ENCODE data around the gene SUDS3. TPM values are rescaled to one million over a fixed set of nuclear protein-coding genes. Genes with fewer than 3 reads are reported as not detected.

The SUDS3 gene
- total RNA-seq, 3 donors from 2014 or later, result 38.9 to 66.3 (median 47.2) TPM

DNA sequence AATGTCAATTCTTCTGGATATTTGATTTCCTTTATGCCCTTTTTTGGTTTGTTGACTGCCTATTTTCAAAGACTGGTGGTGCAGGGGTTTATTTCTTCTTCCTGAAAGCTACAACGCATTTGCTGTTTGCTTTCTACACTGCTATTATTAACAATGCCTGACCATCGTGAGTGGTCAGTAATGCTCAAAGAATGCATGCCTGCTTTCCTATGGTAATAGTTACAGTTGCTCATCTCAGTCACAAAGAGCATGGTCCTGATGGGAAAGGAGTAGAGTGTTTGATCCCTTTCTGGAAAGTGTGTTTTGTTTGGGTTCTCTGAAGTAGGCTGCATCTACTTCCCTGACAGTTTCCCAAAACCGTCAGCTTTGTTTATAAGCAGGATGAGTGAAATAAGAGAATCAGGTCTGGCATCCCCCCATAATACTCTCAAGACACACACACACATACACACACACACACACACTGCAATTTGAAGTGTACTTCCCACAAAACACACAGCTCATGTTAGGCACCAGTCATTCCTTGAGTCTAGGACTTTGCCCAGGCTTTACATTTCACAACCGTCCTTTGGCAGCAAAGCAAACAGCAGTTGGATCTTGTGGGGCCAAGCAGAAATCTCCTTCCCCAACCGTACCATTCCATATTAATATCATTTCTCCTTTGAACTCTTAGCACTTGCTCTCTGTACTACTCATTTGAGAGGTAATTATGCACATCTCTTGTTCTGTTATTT lies 56.6 kb downstream of the SUDS3 start:
- intact Hi-C loops (cut with DNase I; ENCODE audit: low total_unique reads), result no loop called here
- no peaks in the 10 kb centered on the region for H3K27me3 ChIP-seq

DNA sequence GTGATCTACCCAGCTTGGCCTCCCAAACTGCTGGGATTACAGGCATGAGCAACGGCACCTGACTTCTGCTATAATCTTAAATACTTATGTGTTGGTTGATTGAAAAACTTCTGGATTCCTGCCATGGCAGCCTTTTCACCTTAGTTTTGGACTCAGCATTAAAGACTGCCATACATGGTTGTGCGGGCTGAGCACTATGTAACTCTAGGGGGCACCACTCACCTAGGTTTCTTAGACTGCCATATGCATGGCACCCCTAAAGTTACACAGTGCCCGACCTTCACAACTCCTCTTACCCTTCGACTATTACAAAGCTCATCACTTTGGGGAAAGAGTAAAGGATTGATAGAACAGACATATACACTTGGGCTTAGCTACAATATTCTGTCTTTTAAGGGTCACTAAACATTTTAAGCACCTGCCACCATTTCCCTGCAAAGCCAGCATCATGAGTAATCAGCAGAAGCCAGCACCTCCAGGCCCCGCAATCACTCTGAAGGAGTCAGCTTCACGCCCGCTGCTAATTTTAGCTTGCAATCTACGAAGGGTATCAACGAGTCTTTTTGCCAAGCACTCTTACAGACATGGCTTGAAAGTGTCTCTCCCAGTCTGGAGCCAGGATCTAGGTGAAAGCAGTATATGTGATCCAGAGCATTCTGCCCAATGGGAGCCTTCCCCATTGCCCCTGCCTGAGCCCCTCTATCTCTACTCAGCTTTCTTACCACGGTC lies 59.8 kb downstream of the SUDS3 start:
- no peaks in the 10 kb centered on the region for H3K27me3 ChIP-seq
- intact Hi-C loops (cut with DNase I; ENCODE audit: low total_unique reads), result loop anchor here (5.0 kb wide), 1 partner anchor 256 kb away; no protein-coding TSS in a partner anchor
- DNase-seq (ENCODE audit: low spot score in 2 of 2), result no peak
- no peak overlapping the region for H3K4me3 ChIP-seq
- H3K4me1 ChIP-seq, result no peaks in the 10 kb centered on the region
- no peaks in the 10 kb centered on the region for H3K36me3 ChIP-seq
- TF ChIP-seq POLR2AphosphoS5 (IDR thresholded peaks at IDR 0.05) (no peak), POLR2A (IDR thresholded peaks at IDR 0.05) (no peak)
- TF ChIP-seq, protein P1, sequence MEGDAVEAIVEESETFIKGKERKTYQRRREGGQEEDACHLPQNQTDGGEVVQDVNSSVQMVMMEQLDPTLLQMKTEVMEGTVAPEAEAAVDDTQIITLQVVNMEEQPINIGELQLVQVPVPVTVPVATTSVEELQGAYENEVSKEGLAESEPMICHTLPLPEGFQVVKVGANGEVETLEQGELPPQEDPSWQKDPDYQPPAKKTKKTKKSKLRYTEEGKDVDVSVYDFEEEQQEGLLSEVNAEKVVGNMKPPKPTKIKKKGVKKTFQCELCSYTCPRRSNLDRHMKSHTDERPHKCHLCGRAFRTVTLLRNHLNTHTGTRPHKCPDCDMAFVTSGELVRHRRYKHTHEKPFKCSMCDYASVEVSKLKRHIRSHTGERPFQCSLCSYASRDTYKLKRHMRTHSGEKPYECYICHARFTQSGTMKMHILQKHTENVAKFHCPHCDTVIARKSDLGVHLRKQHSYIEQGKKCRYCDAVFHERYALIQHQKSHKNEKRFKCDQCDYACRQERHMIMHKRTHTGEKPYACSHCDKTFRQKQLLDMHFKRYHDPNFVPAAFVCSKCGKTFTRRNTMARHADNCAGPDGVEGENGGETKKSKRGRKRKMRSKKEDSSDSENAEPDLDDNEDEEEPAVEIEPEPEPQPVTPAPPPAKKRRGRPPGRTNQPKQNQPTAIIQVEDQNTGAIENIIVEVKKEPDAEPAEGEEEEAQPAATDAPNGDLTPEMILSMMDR (IDR thresholded peaks at IDR 0.05), result no peak
- H3K27ac ChIP-seq, result no peak overlapping the region
- H3K9me3 ChIP-seq, result no peaks in the 10 kb centered on the region

More for the DNA sequence above, 56.6 kb downstream of the SUDS3 start:
- Histone ChIP-seq H3K9me3 (no peaks in the 10 kb centered on the region), H3K36me3 (no peaks in the 10 kb centered on the region), H3K4me3 (no peak overlapping the region), H3K4me1 (no peaks in the 10 kb centered on the region), H3K27ac (no peak overlapping the region)
- no peak for DNase-seq (ENCODE audit: low spot score in 2 of 2)
- TF ChIP-seq POLR2AphosphoS5 (IDR thresholded peaks at IDR 0.05), result no peak
- TF ChIP-seq POLR2A (IDR thresholded peaks at IDR 0.05), result no peak
- TF ChIP-seq, protein P1 (IDR thresholded peaks at IDR 0.05), result no peak

DNA sequence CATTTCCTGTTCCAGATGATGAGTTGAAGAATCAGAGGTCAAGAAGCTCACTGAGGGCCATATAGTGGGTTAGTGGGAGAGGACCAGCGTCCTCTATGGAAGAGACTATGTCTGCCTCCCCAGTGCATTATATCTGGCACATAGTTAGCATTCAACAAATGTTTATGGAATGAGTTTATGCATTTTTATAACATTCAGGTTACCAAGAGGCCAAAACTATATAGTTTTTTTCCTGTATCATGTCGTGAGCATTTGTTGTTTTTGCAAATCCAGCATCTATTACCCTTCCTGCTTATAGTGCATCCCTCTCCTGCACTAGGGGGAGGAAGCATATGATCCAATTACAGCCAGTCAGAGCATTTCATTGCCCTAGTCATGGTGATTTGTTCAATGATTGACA lies 60.6 kb downstream of the SUDS3 start:
- no peaks in the 10 kb centered on the region for H3K9me3 ChIP-seq
- DNase-seq (ENCODE audit: low spot score in 2 of 2), result no peak
- no peaks in the 10 kb centered on the region for H3K27me3 ChIP-seq
- H3K4me1 ChIP-seq, result no peaks in the 10 kb centered on the region
- no peaks in the 10 kb centered on the region for H3K36me3 ChIP-seq
- TF ChIP-seq POLR2A (IDR thresholded peaks at IDR 0.05) (no peak), POLR2AphosphoS5 (IDR thresholded peaks at IDR 0.05) (no peak)
- TF ChIP-seq, protein P1 (IDR thresholded peaks at IDR 0.05), result no peak
- no peak overlapping the region for H3K27ac ChIP-seq
- H3K4me3 ChIP-seq, result no peak overlapping the region
- intact Hi-C loops (cut with DNase I; ENCODE audit: low total_unique reads), result loop anchor here (5.0 kb wide), 1 partner anchor 255 kb away; no protein-coding TSS in a partner anchor

DNA sequence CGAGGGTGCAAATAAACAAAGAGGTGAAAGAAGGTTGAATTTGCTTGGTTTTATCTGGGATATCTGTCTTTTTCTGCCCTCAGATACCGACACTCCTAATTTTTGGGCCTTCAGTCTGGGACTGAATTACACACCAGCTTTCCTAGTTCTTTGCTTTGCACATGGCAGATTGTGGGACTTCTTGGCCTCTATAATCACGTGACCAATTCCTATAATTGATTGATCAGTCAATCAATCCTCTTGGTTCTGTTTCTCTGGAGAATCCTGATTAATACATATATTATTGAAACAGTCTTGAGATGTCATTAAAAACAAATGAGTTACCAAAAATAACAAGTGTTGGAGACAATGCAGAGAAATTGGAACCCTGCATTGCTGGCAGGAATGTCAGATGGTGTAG lies 62.7 kb downstream of the SUDS3 start:
- no peak for TF ChIP-seq POLR2A (IDR thresholded peaks at IDR 0.05)
- TF ChIP-seq POLR2AphosphoS5 (IDR thresholded peaks at IDR 0.05), result no peak
- TF ChIP-seq, protein P1 (IDR thresholded peaks at IDR 0.05), result no peak
- DNase-seq (ENCODE audit: low spot score in 2 of 2), result no peak
- no peaks in the 10 kb centered on the region for H3K9me3 ChIP-seq
- H3K36me3 ChIP-seq, result no peaks in the 10 kb centered on the region
- H3K4me3 ChIP-seq, result no peak overlapping the region
- H3K4me1 ChIP-seq, result no peaks in the 10 kb centered on the region
- intact Hi-C loops (cut with DNase I; ENCODE audit: low total_unique reads), result loop anchor here (5.0 kb wide), 1 partner anchor 253 kb away; no protein-coding TSS in a partner anchor
- H3K27me3 ChIP-seq, result no peaks in the 10 kb centered on the region
- no peak overlapping the region for H3K27ac ChIP-seq

DNA sequence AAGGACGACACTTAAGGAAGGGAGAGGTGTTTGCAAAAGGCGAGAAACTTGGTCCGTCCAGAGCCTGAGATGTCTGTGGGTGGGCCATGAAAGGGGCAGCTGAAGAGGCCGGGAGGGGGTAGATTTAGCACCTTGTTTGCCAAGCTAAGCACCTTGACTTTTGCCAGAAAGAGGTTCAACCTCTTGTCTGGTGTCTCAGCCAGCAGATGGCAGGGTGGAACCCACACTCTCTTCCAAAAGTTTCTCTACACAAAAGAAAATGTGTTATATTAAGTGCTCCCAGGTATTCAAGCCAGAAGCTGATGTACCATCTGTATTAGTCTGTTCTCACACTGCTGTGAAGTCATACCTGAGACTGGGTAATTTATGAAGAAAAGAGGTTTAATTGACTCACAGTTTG lies 69.9 kb downstream of the SUDS3 start:
- no peak for DNase-seq (ENCODE audit: low spot score in 2 of 2)

More for the DNA sequence above, 69.9 kb downstream of the SUDS3 start:
- no peaks in the 10 kb centered on the region for H3K27me3 ChIP-seq
- intact Hi-C loops (cut with DNase I; ENCODE audit: low total_unique reads), result no loop called here
- H3K4me3 ChIP-seq, result no peak overlapping the region
- no peaks in the 10 kb centered on the region for H3K36me3 ChIP-seq
- no peaks in the 10 kb centered on the region for H3K4me1 ChIP-seq
- H3K27ac ChIP-seq, result no peak overlapping the region
- TF ChIP-seq, protein P1 (IDR thresholded peaks at IDR 0.05), result no peak
- TF ChIP-seq POLR2A (IDR thresholded peaks at IDR 0.05), result no peak
- TF ChIP-seq POLR2AphosphoS5 (IDR thresholded peaks at IDR 0.05), result no peak
- H3K9me3 ChIP-seq, result no peaks in the 10 kb centered on the region

Measured in breast epithelium (tissue), 4 donors.